HCT116 (cell line): ENCODE data around the gene LRP1B. TPM values are rescaled to one million over a fixed set of nuclear protein-coding genes. Genes with fewer than 3 reads are reported as not detected.

Experiments used
- ATAC-seq: fragments of 200-7000 bp; cut with Tn5 transposase; 2 replicates; pipeline ENCODE4 v1.9.1; 2020; ENCODE audit warnings: mild to moderate bottlenecking, moderate library complexity
- BruUV-seq: library from RNA; stranded (reverse); fragments of 400-500 nt; replicated peaks from 2 replicates; lab custom pipeline; 2021; lab: Mats Ljungman, UMichigan
- CTCF ChIA-PET: fragments of 300-600 bp; sonication (Branson Sonifier 250); formaldehyde crosslinking; loops from one replicate; lab custom pipeline; 2021; ENCODE audit warnings: antibody characterized with exemption; lab: Charles Lee
- POLR2A ChIA-PET: fragments of 300-600, 350-600 bp; sonication (Branson Sonifier 250); formaldehyde crosslinking; loops from one replicate; lab custom pipeline; 2021; ENCODE audit warnings: antibody characterized with exemption; lab: Charles Lee
- RAD21 ChIA-PET, 2 experiments: fragments of 300-600 bp; sonication (Branson Sonifier 250); formaldehyde crosslinking; loops; one replicate each; lab custom pipeline; 2023; ENCODE audit warnings: low total read pairs in 2 of 2; ENCODE audit not compliant: uncharacterized antibody in 2 of 2, unreplicated experiment in 2 of 2, low non-redundant PET in 1 of 2; lab: Charles Lee
- DNase-seq: peaks from one replicate; pipeline ENCODE4 v3.0.0-alpha.2; 2010; ENCODE audit warnings: low read depth, low spot score
- H2AFZ ChIP-seq: fragments of 200-600 bp; shearing (Covaris generic), sonication (generic); 2 replicates; pipeline ENCODE4 v1.6.1; 2017; ENCODE audit warnings: low read depth, mixed run types, mixed read lengths, antibody characterized with exemption, low read length; ENCODE audit not compliant: poor library complexity, severe bottlenecking
- H3K27ac ChIP-seq: 2 replicates; pipeline ENCODE4 v1.5.1; 2012; ENCODE audit warnings: low read depth, low read length
- H3K27me3 ChIP-seq: fragments of 200-600 bp; sonication (generic); 2 replicates; pipeline ENCODE4 v1.6.1; 2016; ENCODE audit warnings: mixed run types, low read length, mixed read lengths; ENCODE audit not compliant: insufficient read depth
- H3K36me3 ChIP-seq, 2 experiments: fragments of 200-500 bp in 1 of 2; fragments of 200-600 bp in 1 of 2; sonication (Bioruptor generic) in 1 of 2; sonication (generic) in 1 of 2; 2 replicates each; pipeline versions ENCODE4 v1.5.1 to v1.6.1; 2014 to 2016; ENCODE audit warnings: low read length in 2 of 2, inconsistent platforms in 1 of 2, mixed read lengths in 1 of 2, mixed run types in 1 of 2; ENCODE audit not compliant: insufficient read depth in 2 of 2, control insufficient read depth in 1 of 2
- H3K4me1 ChIP-seq, 2 experiments: fragments of 200-600 bp in 1 of 2; sonication (generic) in 1 of 2; 2 replicates each; pipeline versions ENCODE4 v1.5.1 to v1.6.1; 2012 to 2017; ENCODE audit warnings: low read length in 2 of 2, inconsistent platforms in 1 of 2, mild to moderate bottlenecking in 1 of 2, mixed read lengths in 1 of 2, mixed run types in 1 of 2, moderate library complexity in 1 of 2; ENCODE audit not compliant: insufficient read depth in 2 of 2, control insufficient read depth in 1 of 2
- H3K4me2 ChIP-seq: fragments of 200-600 bp; sonication (generic); 2 replicates; pipeline ENCODE4 v1.6.1; 2017; ENCODE audit warnings: mixed run types, low read length, mixed read lengths
- H3K4me3 ChIP-seq, 2 experiments: fragments of 200-600 bp in 1 of 2; sonication (generic) in 1 of 2; replicated peaks in 1 of 2; 2 replicates each; pipeline ENCODE4 v1.5.1; 2011 to 2016; ENCODE audit warnings: low read length in 2 of 2, control low read depth in 1 of 2, low read depth in 1 of 2, mild to moderate bottlenecking in 1 of 2, mixed read lengths in 1 of 2, mixed run types in 1 of 2
- H3K79me2 ChIP-seq: fragments of 200-600 bp; sonication (generic); 2 replicates; pipeline ENCODE4 v1.6.1; 2017; ENCODE audit warnings: mild to moderate bottlenecking, mixed run types, low read length, moderate library complexity, mixed read lengths; ENCODE audit not compliant: insufficient read depth
- H3K9ac ChIP-seq: fragments of 200-600 bp; sonication (generic); 2 replicates; pipeline ENCODE4 v1.6.1; 2016; ENCODE audit warnings: low read length, mixed read lengths
- H3K9me2 ChIP-seq: fragments of 200-600 bp; sonication (generic), shearing (Covaris generic); 2 replicates; pipeline ENCODE4 v1.6.1; 2017; ENCODE audit warnings: mixed run types, mild to moderate bottlenecking, moderate library complexity; ENCODE audit not compliant: insufficient read depth
- H3K9me3 ChIP-seq, 2 experiments: fragments of 200-500 bp in 1 of 2; fragments of 200-600 bp in 1 of 2; sonication (Bioruptor generic) in 1 of 2; sonication (generic) in 1 of 2; 2 replicates each; pipeline ENCODE4 v1.6.1; 2014 to 2017; ENCODE audit warnings: low read length in 2 of 2, mixed read lengths in 2 of 2, inconsistent platforms in 1 of 2, low read depth in 1 of 2, mild to moderate bottlenecking in 1 of 2, mixed run types in 1 of 2, moderate library complexity in 1 of 2; ENCODE audit not compliant: control insufficient read depth in 1 of 2, insufficient read depth in 1 of 2
- H4K20me1 ChIP-seq: fragments of 200-600 bp; sonication (generic), shearing (Covaris generic); 2 replicates; pipeline ENCODE4 v1.6.1; 2017; ENCODE audit warnings: mixed run types, mild to moderate bottlenecking, moderate library complexity; ENCODE audit not compliant: insufficient read depth
- EGR1 ChIP-seq: IDR thresholded peaks from 2 replicates; pipeline ENCODE4 v1.6.1; 2012; ENCODE audit warnings: low read depth
- ELF1 ChIP-seq: IDR thresholded peaks from 2 replicates; pipeline ENCODE4 v1.6.1; 2012; ENCODE audit warnings: low read depth, borderline replicate concordance
- FOSL1 ChIP-seq: IDR thresholded peaks from 2 replicates; pipeline ENCODE4 v1.6.1; 2012; ENCODE audit warnings: low read depth
- JUND ChIP-seq: IDR thresholded peaks from 2 replicates; pipeline ENCODE4 v1.6.1; 2012
- MAX ChIP-seq: IDR thresholded peaks from 2 replicates; pipeline ENCODE4 v1.6.1; 2012
- POLR2A ChIP-seq: IDR thresholded peaks from 2 replicates; pipeline ENCODE4 v1.7.0; 2011; ENCODE audit warnings: borderline replicate concordance; ENCODE audit not compliant: insufficient read depth, insufficient read length; ENCODE audit errors: extremely low read depth
- POLR2AphosphoS5 ChIP-seq: IDR thresholded peaks from 2 replicates; pipeline ENCODE4 v1.6.1; 2011; ENCODE audit warnings: mild to moderate bottlenecking, low read depth, low read length, moderate library complexity
- SIN3A ChIP-seq: IDR thresholded peaks from 2 replicates; pipeline ENCODE4 v1.6.1; 2012; ENCODE audit warnings: low read depth
- SRF ChIP-seq: IDR thresholded peaks from 2 replicates; pipeline ENCODE4 v1.6.1; 2012; ENCODE audit warnings: low read depth
- TCF7L2 ChIP-seq: IDR thresholded peaks from 2 replicates; pipeline ENCODE4 v1.7.0; 2011; ENCODE audit warnings: borderline replicate concordance, inconsistent platforms; ENCODE audit not compliant: insufficient read depth, insufficient read length; ENCODE audit errors: extremely low read depth
- YY1 ChIP-seq: IDR thresholded peaks from 2 replicates; pipeline ENCODE4 v1.6.1; 2011; ENCODE audit warnings: low read length, low read depth, moderate library complexity, mild to moderate bottlenecking; ENCODE audit not compliant: insufficient replicate concordance; ENCODE audit errors: extremely low read depth
- ZNF274 ChIP-seq: fragments of 200-500 bp; sonication (Bioruptor generic); IDR thresholded peaks from 2 replicates; pipeline ENCODE4 v1.6.1; 2014; ENCODE audit warnings: mild to moderate bottlenecking, low read depth, low read length, inconsistent platforms
- intact Hi-C: fragments of 100-400 bp; cut with micrococcal nuclease; formaldehyde crosslinking; loops from 2 replicates; pipeline ENCODE4 v1.10.0; 2022
- total RNA-seq: library from RNA; stranded (reverse); gene quantifications from one replicate; pipeline ENCODE4 v1.2.1, GENCODE V29; 2021; ENCODE audit not compliant: unreplicated experiment
- TF ChIP-seq, protein P1 (sequence below): IDR thresholded peaks from 2 replicates; pipeline ENCODE4 v1.6.1; 2012; ENCODE audit warnings: low read depth

LRP1B gene
- total RNA-seq, 1 experiment from 2014 or later, result 0.34 TPM

- Histone ChIP-seq H2AFZ (no peak overlapping the region), H3K36me3 (no peaks in the 10 kb centered on the region), H3K4me2 (no peak overlapping the region), H3K9me3 (no peaks in the 10 kb centered on the region), H3K79me2 (no peaks in the 10 kb centered on the region), H4K20me1 (no peaks in the 10 kb centered on the region), H3K4me3 (no peak overlapping the region), H3K27me3 (no peaks in the 10 kb centered on the region), H3K9me2 (no peaks in the 10 kb centered on the region), H3K9ac (no peak overlapping the region), H3K4me1 (no peaks in the 10 kb centered on the region), H3K27ac (no peak overlapping the region)
- intact Hi-C loops, result no loop called here
- no peak for ATAC-seq
- POLR2A ChIA-PET, result no interaction called here
- DNase-seq, result no peak
- TF ChIP-seq JUND (no peak), YY1 (no peak), MAX (no peak), POLR2AphosphoS5 (no peak), ZNF274 (no peak), SIN3A (no peak), EGR1 (no peak), SRF (no peak), POLR2A (no peak), FOSL1 (no peak), ELF1 (no peak), TCF7L2 (no peak)
- TF ChIP-seq, protein P1, sequence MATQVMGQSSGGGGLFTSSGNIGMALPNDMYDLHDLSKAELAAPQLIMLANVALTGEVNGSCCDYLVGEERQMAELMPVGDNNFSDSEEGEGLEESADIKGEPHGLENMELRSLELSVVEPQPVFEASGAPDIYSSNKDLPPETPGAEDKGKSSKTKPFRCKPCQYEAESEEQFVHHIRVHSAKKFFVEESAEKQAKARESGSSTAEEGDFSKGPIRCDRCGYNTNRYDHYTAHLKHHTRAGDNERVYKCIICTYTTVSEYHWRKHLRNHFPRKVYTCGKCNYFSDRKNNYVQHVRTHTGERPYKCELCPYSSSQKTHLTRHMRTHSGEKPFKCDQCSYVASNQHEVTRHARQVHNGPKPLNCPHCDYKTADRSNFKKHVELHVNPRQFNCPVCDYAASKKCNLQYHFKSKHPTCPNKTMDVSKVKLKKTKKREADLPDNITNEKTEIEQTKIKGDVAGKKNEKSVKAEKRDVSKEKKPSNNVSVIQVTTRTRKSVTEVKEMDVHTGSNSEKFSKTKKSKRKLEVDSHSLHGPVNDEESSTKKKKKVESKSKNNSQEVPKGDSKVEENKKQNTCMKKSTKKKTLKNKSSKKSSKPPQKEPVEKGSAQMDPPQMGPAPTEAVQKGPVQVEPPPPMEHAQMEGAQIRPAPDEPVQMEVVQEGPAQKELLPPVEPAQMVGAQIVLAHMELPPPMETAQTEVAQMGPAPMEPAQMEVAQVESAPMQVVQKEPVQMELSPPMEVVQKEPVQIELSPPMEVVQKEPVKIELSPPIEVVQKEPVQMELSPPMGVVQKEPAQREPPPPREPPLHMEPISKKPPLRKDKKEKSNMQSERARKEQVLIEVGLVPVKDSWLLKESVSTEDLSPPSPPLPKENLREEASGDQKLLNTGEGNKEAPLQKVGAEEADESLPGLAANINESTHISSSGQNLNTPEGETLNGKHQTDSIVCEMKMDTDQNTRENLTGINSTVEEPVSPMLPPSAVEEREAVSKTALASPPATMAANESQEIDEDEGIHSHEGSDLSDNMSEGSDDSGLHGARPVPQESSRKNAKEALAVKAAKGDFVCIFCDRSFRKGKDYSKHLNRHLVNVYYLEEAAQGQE, result no peak
- BruUV-seq, result no TSS peak
- RAD21 ChIA-PET, result no interaction called here
- CTCF ChIA-PET, result no interaction called here
Measured at GRCh38 chr2:140949932-140950331, 1180.9 kb downstream of the LRP1B start.
